Measurements from ENCODE around the gene CST9. TPM values are rescaled to one million over a fixed set of nuclear protein-coding genes. Genes with fewer than 3 reads are reported as not detected.
"Not testable (repeated sequence)": the region's sequence is repeated elsewhere in the genome, so short reads cannot be mapped to it uniquely, and the experiment has no call there.

The CST9 gene
- total RNA-seq, 4 donors from 2014 or later: not detected

GRCh38 chr20:23582293-23582692 is 23.4 kb downstream of the CST9 start:
- in situ Hi-C loops (cut with MboI; ENCODE audit: low sequenced_read_pairs in 4 of 4): no loop called here
- no peaks in the 10 kb centered on the region for H3K36me3 ChIP-seq
- no peaks in the 10 kb centered on the region for H3K9me3 ChIP-seq
- H3K4me1 ChIP-seq: no peaks in the 10 kb centered on the region
- ATAC-seq (no peak), DNase-seq (no peak)
- no peak for TF ChIP-seq CTCF (IDR thresholded peaks at IDR 0.05 in 4 of 5, conservative IDR thresholded peaks at IDR 0.05 in 1 of 5)
- no peak for TF ChIP-seq POLR2A (IDR thresholded peaks at IDR 0.05)
- intact Hi-C loops (cut with DNase I; ENCODE audit: low total_unique reads): no loop called here
- no peak overlapping the region for H3K4me3 ChIP-seq
- no peak overlapping the region for H3K27ac ChIP-seq
- H3K27me3 ChIP-seq: no peaks in the 10 kb centered on the region

GRCh38 chr20:23581833-23582232 is 23.9 kb downstream of the CST9 start:
- H3K4me3 ChIP-seq; in situ Hi-C loops (cut with MboI; ENCODE audit: low sequenced_read_pairs in 4 of 4); H3K27ac ChIP-seq; intact Hi-C loops (cut with DNase I; ENCODE audit: low total_unique reads); DNase-seq; H3K9me3 ChIP-seq; H3K27me3 ChIP-seq; H3K36me3 ChIP-seq; H3K4me1 ChIP-seq; ATAC-seq: not testable (repeated sequence)

- no peaks in the 10 kb centered on the region for H3K36me3 ChIP-seq
- no peaks in the 10 kb centered on the region for H3K9me3 ChIP-seq
- TF ChIP-seq POLR2A (IDR thresholded peaks at IDR 0.05) (no peak), CTCF (IDR thresholded peaks at IDR 0.05 in 4 of 5, conservative IDR thresholded peaks at IDR 0.05 in 1 of 5) (no peak)
- intact Hi-C loops (cut with DNase I; ENCODE audit: low total_unique reads): no loop called here
- H3K4me3 ChIP-seq: no peak overlapping the region
- H3K27ac ChIP-seq: no peak overlapping the region
- no peak for DNase-seq
- in situ Hi-C loops (cut with MboI; ENCODE audit: low sequenced_read_pairs in 4 of 4): no loop called here
- no peaks in the 10 kb centered on the region for H3K4me1 ChIP-seq
- no peaks in the 10 kb centered on the region for H3K27me3 ChIP-seq
- no peak for ATAC-seq
Measured at GRCh38 chr20:23574977-23575376, 30.7 kb downstream of the CST9 start.

- no peaks in the 10 kb centered on the region for H3K4me1 ChIP-seq
- DNase-seq (no peak), ATAC-seq (no peak)
- H3K4me3 ChIP-seq: no peak overlapping the region
- no peaks in the 10 kb centered on the region for H3K27me3 ChIP-seq
- no peaks in the 10 kb centered on the region for H3K36me3 ChIP-seq
- no peaks in the 10 kb centered on the region for H3K9me3 ChIP-seq
- no peak overlapping the region for H3K27ac ChIP-seq
- intact Hi-C loops (cut with DNase I; ENCODE audit: low total_unique reads): no loop called here
- in situ Hi-C loops (cut with MboI; ENCODE audit: low sequenced_read_pairs in 4 of 4): no loop called here
- TF ChIP-seq CTCF (IDR thresholded peaks at IDR 0.05 in 4 of 5, conservative IDR thresholded peaks at IDR 0.05 in 1 of 5): no peak
- no peak for TF ChIP-seq POLR2A (IDR thresholded peaks at IDR 0.05)
Measured at GRCh38 chr20:23570178-23570760, 35.4 kb downstream of the CST9 start.

- Histone ChIP-seq H3K9me3 (no peaks in the 10 kb centered on the region), H3K4me1 (no peaks in the 10 kb centered on the region), H3K4me3 (no peak overlapping the region), H3K27me3 (no peaks in the 10 kb centered on the region), H3K36me3 (no peaks in the 10 kb centered on the region), H3K27ac (no peak overlapping the region)
- in situ Hi-C loops (cut with MboI; ENCODE audit: low sequenced_read_pairs in 4 of 4) (no loop called here), intact Hi-C loops (cut with DNase I; ENCODE audit: low total_unique reads) (no loop called here)
- DNase-seq (no peak), ATAC-seq (no peak)
- TF ChIP-seq CTCF (IDR thresholded peaks at IDR 0.05 in 4 of 5, conservative IDR thresholded peaks at IDR 0.05 in 1 of 5): no peak
- TF ChIP-seq POLR2A (IDR thresholded peaks at IDR 0.05): no peak
Measured at GRCh38 chr20:23569570-23569969, 36.1 kb downstream of the CST9 start.

Data from gastrocnemius medialis (tissue), 4 donors.